GM23338 (cell line): ENCODE results near the gene KDM6A. TPM values are rescaled to one million over a fixed set of nuclear protein-coding genes. Genes with fewer than 3 reads are reported as not detected.

Experiments used
- ATAC-seq: fragments of 200-7000 bp; cut with Tn5 transposase; 3 replicates; pipeline ENCODE4 v1.9.1; 2020
- DNase-seq: peaks from one replicate; pipeline ENCODE4 v3.0.0-alpha.2; 2015; ENCODE audit warnings: low spot score
- H2AFZ ChIP-seq: fragments of 200-600 bp; sonication (generic); 2 replicates; pipeline ENCODE4 v1.8.0; 2016; ENCODE audit warnings: antibody characterized with exemption, mild to moderate bottlenecking, moderate library complexity
- H3F3A ChIP-seq: fragments of 200-600 bp; sonication (generic); replicated peaks from 2 replicates; pipeline ENCODE4 v1.8.0; 2017; ENCODE audit warnings: antibody characterized with exemption, mixed run types, low read depth
- H3K27ac ChIP-seq: fragments of 200-600 bp; sonication (generic); 2 replicates; pipeline ENCODE4 v1.6.1; 2016; ENCODE audit warnings: low read depth
- H3K27me3 ChIP-seq: fragments of 200-600 bp; sonication (generic); 2 replicates; pipeline ENCODE4 v1.8.0; 2016; ENCODE audit warnings: mild to moderate bottlenecking, mixed run types, moderate library complexity; ENCODE audit not compliant: insufficient read depth
- H3K36me3 ChIP-seq: fragments of 200-600 bp; sonication (generic); 2 replicates; pipeline ENCODE4 v1.8.0; 2016; ENCODE audit warnings: mild to moderate bottlenecking; ENCODE audit not compliant: insufficient read depth
- H3K4me1 ChIP-seq: fragments of 200-600 bp; sonication (generic); 2 replicates; pipeline ENCODE4 v1.8.0; 2016; ENCODE audit warnings: mild to moderate bottlenecking, moderate library complexity; ENCODE audit not compliant: insufficient read depth
- H3K4me2 ChIP-seq: fragments of 200-600 bp; sonication (generic); 2 replicates; pipeline ENCODE4 v1.7.1; 2017; ENCODE audit warnings: mixed run types
- H3K4me3 ChIP-seq: fragments of 200-600 bp; sonication (generic); 2 replicates; pipeline ENCODE4 v1.6.1; 2016; ENCODE audit warnings: mixed run types
- H3K79me2 ChIP-seq: fragments of 200-600 bp; sonication (generic); replicated peaks from 2 replicates; pipeline ENCODE4 v1.8.0; 2017; ENCODE audit warnings: mild to moderate bottlenecking; ENCODE audit not compliant: insufficient read depth
- H3K9me2 ChIP-seq: fragments of 200-600 bp; sonication (generic); 2 replicates; pipeline ENCODE4 v1.8.0; 2017; ENCODE audit not compliant: insufficient read depth
- H4K20me1 ChIP-seq: fragments of 200-600 bp; sonication (generic); replicated peaks from 2 replicates; pipeline ENCODE4 v1.8.0; 2017; ENCODE audit warnings: mild to moderate bottlenecking; ENCODE audit not compliant: insufficient read depth
- H3K27ac Mint-ChIP-seq: 2 replicates; pipeline ENCODE4 v1.8.0; 2020; ENCODE audit warnings: inconsistent platforms, mild to moderate bottlenecking, moderate library complexity, mixed read lengths
- H3K27me3 Mint-ChIP-seq: 3 replicates; pipeline ENCODE4 v1.8.0; 2022; ENCODE audit warnings: low read depth, mild to moderate bottlenecking, moderate library complexity, mixed read lengths, inconsistent platforms; ENCODE audit not compliant: insufficient read depth, poor library complexity
- H3K36me3 Mint-ChIP-seq: 3 replicates; pipeline ENCODE4 v1.8.0; 2021; ENCODE audit warnings: low read depth, mild to moderate bottlenecking, inconsistent platforms, moderate library complexity, mixed read lengths
- H3K4me1 Mint-ChIP-seq: 3 replicates; pipeline ENCODE4 v1.8.0; 2020; ENCODE audit warnings: mild to moderate bottlenecking, inconsistent platforms, mixed read lengths
- H3K4me3 Mint-ChIP-seq: 3 replicates; pipeline ENCODE4 v1.8.0; 2021; ENCODE audit warnings: moderate library complexity, mild to moderate bottlenecking, inconsistent platforms, mixed read lengths
- H3K9me3 Mint-ChIP-seq: 3 replicates; pipeline ENCODE4 v1.8.0; 2020; ENCODE audit warnings: moderate library complexity, mild to moderate bottlenecking, inconsistent platforms, mixed read lengths
- CREB1 ChIP-seq: fragments of 250-450 bp; sonication (Bioruptor Pico); IDR thresholded peaks from 2 replicates; pipeline ENCODE4 v1.5.0; 2020; ENCODE audit warnings: low read depth, mild to moderate bottlenecking, moderate library complexity
- EZH2phosphoT487 ChIP-seq: fragments of 200-600 bp; sonication (generic); IDR thresholded peaks from one replicate; pipeline ENCODE4 v1.8.1; 2018; ENCODE audit warnings: antibody characterized with exemption; ENCODE audit not compliant: unreplicated experiment
- JUNB ChIP-seq: IDR thresholded peaks from one replicate; pipeline ENCODE4 v1.6.1; 2016; ENCODE audit warnings: antibody characterized with exemption; ENCODE audit not compliant: unreplicated experiment
- NANOG ChIP-seq: IDR thresholded peaks from 2 replicates; pipeline ENCODE4 v1.6.1; 2016; ENCODE audit warnings: antibody characterized with exemption, borderline replicate concordance
- POLR2AphosphoS5 ChIP-seq: IDR thresholded peaks from 2 replicates; pipeline ENCODE4 v1.6.1; 2016; ENCODE audit warnings: antibody characterized with exemption, low read depth
- STAT1 ChIP-seq: IDR thresholded peaks from one replicate; pipeline ENCODE4 v1.6.1; 2016; ENCODE audit warnings: antibody characterized with exemption; ENCODE audit not compliant: unreplicated experiment
- ZNF114 ChIP-seq: fragments of 250-450 bp; sonication (Bioruptor Pico); IDR thresholded peaks from 2 replicates; pipeline ENCODE4 v1.5.0; 2020; ENCODE audit warnings: mild to moderate bottlenecking, moderate library complexity
- ZNF331 ChIP-seq: fragments of 250-450 bp; sonication (Bioruptor Pico); IDR thresholded peaks from 2 replicates; pipeline ENCODE4 v1.5.0; 2020; ENCODE audit warnings: low read depth, mild to moderate bottlenecking, moderate library complexity
- polyA plus RNA-seq: library from polyadenylated mRNA; unstranded; fragments of >200 nt; fragmentation: Nextera tagmentation; extraction: Ambion mirVana; gene quantifications from 2 replicates; pipeline ENCODE4 v1.2.1, GENCODE V29; 2016
- total RNA-seq: library from RNA; depleted of rRNA; stranded (reverse); fragments of >200 nt; shearing (Covaris generic); gene quantifications from 2 replicates; pipeline ENCODE4 v1.2.3, GENCODE V29; 2014
- TF ChIP-seq, protein P1 (sequence below): IDR thresholded peaks from 2 replicates; pipeline ENCODE4 v1.6.1; 2016; ENCODE audit warnings: antibody characterized with exemption
- TF ChIP-seq, protein P2 (sequence below): fragments of 250-450 bp; sonication (Bioruptor Pico); IDR thresholded peaks from 2 replicates; pipeline ENCODE4 v1.5.0; 2020; ENCODE audit warnings: mild to moderate bottlenecking, moderate library complexity
- TF ChIP-seq, protein P3 (sequence below), 2 experiments: fragments of 200-600 bp in 1 of 2; sonication (generic) in 1 of 2; conservative IDR thresholded peaks; 2 replicates each; pipeline versions ENCODE4 v1.5.1 to v1.6.1; 2016 to 2017; ENCODE audit warnings: antibody characterized with exemption in 2 of 2, low read depth in 2 of 2, mild to moderate bottlenecking in 2 of 2, moderate library complexity in 1 of 2
- TF ChIP-seq, protein P4 (sequence below): IDR thresholded peaks from one replicate; pipeline ENCODE4 v1.6.1; 2018; ENCODE audit warnings: antibody characterized with exemption; ENCODE audit not compliant: unreplicated experiment

KDM6A gene
- total and polyA plus RNA-seq, 2 experiments from 2014 or later, result 22.8 to 102 TPM

DNA sequence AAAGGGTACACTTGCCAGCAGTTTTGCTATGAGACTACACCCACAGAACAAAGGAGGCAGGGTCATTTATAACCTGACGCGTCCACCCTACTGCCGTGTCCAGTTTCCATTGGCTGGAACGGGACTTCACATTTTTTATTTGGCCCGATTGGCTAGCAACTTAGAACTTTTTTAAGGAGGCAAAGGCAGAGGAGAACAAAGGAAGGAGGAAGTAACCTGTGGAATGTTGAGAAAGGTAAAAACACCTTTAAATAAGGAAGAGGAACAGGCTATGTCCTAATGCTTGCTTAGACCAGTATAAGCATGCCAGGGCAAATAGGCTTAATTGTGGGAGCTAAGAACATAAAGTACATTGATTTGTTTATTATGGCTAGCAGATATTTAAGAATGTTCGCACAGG is 18.7 kb downstream of the KDM6A start (continued):
- TF ChIP-seq, protein P1, sequence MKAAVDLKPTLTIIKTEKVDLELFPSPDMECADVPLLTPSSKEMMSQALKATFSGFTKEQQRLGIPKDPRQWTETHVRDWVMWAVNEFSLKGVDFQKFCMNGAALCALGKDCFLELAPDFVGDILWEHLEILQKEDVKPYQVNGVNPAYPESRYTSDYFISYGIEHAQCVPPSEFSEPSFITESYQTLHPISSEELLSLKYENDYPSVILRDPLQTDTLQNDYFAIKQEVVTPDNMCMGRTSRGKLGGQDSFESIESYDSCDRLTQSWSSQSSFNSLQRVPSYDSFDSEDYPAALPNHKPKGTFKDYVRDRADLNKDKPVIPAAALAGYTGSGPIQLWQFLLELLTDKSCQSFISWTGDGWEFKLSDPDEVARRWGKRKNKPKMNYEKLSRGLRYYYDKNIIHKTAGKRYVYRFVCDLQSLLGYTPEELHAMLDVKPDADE, result no peak
- TF ChIP-seq ZNF331 (CRISPR knock-in tag), result no peak

DNA sequence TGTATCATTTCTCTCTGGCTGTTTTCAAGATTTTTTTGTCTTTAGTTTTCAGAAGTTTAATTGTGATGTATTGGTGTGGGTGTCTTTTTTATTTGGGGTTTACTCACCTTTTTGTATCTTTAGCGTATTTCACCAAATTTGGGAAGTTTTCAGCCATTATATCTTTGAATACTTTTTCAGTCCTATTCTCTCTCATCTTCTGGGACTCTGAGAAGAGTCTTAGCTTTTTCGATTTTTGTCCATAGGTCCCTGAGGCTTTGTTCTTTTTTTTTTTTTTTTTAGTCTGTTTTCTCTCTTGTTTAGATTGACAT is 23.8 kb downstream of the KDM6A start:
- Histone ChIP-seq H3K27me3 (no peaks in the 10 kb centered on the region), H3K79me2 (peaks cover 100% of the 10 kb centered on the region), H3K9me2 (no peaks in the 10 kb centered on the region), H3K4me3 (no peak overlapping the region), H3K4me2 (no peak overlapping the region), H4K20me1 (peaks cover 13% of the 10 kb centered on the region; the same call in 1 of the 2 replicates), H3K36me3 (no peaks in the 10 kb centered on the region), H3K4me1 (peaks cover 10% of the 10 kb centered on the region), H3K27ac (no peak overlapping the region), H2AFZ (no peak overlapping the region), H3F3A (no peaks in the 10 kb centered on the region)
- H3K4me3 Mint-ChIP-seq, result no peak overlapping the region
- peaks cover 10% of the 10 kb centered on the region; the same call in 2 of the 3 replicates for H3K36me3 Mint-ChIP-seq
- peaks cover 16% of the 10 kb centered on the region for H3K4me1 Mint-ChIP-seq
- no peaks in the 10 kb centered on the region for H3K27me3 Mint-ChIP-seq
- ATAC-seq (no peak), DNase-seq (no peak)
- no peaks in the 10 kb centered on the region; the same call in 2 of the 3 replicates for H3K9me3 Mint-ChIP-seq
- no peak overlapping the region for H3K27ac Mint-ChIP-seq
- TF ChIP-seq, protein P1, result no peak
- TF ChIP-seq, protein P2, sequence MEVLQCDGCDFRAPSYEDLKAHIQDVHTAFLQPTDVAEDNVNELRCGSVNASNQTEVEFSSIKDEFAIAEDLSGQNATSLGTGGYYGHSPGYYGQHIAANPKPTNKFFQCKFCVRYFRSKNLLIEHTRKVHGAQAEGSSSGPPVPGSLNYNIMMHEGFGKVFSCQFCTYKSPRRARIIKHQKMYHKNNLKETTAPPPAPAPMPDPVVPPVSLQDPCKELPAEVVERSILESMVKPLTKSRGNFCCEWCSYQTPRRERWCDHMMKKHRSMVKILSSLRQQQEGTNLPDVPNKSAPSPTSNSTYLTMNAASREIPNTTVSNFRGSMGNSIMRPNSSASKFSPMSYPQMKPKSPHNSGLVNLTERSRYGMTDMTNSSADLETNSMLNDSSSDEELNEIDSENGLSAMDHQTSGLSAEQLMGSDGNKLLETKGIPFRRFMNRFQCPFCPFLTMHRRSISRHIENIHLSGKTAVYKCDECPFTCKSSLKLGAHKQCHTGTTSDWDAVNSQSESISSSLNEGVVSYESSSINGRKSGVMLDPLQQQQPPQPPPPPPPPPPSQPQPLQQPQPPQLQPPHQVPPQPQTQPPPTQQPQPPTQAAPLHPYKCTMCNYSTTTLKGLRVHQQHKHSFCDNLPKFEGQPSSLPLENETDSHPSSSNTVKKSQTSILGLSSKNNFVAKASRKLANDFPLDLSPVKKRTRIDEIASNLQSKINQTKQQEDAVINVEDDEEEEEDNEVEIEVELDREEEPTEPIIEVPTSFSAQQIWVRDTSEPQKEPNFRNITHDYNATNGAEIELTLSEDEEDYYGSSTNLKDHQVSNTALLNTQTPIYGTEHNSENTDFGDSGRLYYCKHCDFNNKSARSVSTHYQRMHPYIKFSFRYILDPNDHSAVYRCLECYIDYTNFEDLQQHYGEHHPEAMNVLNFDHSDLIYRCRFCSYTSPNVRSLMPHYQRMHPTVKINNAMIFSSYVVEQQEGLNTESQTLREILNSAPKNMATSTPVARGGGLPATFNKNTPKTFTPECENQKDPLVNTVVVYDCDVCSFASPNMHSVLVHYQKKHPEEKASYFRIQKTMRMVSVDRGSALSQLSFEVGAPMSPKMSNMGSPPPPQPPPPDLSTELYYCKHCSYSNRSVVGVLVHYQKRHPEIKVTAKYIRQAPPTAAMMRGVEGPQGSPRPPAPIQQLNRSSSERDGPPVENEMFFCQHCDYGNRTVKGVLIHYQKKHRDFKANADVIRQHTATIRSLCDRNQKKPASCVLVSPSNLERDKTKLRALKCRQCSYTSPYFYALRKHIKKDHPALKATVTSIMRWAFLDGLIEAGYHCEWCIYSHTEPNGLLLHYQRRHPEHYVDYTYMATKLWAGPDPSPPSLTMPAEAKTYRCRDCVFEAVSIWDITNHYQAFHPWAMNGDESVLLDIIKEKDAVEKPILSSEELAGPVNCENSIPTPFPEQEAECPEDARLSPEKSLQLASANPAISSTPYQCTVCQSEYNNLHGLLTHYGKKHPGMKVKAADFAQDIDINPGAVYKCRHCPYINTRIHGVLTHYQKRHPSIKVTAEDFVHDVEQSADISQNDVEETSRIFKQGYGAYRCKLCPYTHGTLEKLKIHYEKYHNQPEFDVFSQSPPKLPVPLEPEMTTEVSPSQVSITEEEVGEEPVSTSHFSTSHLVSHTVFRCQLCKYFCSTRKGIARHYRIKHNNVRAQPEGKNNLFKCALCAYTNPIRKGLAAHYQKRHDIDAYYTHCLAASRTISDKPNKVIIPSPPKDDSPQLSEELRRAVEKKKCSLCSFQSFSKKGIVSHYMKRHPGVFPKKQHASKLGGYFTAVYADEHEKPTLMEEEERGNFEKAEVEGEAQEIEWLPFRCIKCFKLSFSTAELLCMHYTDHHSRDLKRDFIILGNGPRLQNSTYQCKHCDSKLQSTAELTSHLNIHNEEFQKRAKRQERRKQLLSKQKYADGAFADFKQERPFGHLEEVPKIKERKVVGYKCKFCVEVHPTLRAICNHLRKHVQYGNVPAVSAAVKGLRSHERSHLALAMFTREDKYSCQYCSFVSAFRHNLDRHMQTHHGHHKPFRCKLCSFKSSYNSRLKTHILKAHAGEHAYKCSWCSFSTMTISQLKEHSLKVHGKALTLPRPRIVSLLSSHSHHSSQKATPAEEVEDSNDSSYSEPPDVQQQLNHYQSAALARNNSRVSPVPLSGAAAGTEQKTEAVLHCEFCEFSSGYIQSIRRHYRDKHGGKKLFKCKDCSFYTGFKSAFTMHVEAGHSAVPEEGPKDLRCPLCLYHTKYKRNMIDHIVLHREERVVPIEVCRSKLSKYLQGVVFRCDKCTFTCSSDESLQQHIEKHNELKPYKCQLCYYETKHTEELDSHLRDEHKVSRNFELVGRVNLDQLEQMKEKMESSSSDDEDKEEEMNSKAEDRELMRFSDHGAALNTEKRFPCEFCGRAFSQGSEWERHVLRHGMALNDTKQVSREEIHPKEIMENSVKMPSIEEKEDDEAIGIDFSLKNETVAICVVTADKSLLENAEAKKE (CRISPR knock-in tag), result no peak
- no peak for TF ChIP-seq POLR2AphosphoS5
- no peak for TF ChIP-seq ZNF331 (CRISPR knock-in tag)
- TF ChIP-seq ZNF114, result no peak
- TF ChIP-seq, protein P3, sequence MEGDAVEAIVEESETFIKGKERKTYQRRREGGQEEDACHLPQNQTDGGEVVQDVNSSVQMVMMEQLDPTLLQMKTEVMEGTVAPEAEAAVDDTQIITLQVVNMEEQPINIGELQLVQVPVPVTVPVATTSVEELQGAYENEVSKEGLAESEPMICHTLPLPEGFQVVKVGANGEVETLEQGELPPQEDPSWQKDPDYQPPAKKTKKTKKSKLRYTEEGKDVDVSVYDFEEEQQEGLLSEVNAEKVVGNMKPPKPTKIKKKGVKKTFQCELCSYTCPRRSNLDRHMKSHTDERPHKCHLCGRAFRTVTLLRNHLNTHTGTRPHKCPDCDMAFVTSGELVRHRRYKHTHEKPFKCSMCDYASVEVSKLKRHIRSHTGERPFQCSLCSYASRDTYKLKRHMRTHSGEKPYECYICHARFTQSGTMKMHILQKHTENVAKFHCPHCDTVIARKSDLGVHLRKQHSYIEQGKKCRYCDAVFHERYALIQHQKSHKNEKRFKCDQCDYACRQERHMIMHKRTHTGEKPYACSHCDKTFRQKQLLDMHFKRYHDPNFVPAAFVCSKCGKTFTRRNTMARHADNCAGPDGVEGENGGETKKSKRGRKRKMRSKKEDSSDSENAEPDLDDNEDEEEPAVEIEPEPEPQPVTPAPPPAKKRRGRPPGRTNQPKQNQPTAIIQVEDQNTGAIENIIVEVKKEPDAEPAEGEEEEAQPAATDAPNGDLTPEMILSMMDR (conservative IDR thresholded peaks at IDR 0.05; ENCODE audit: low read depth in 2 of 2), result no peak
- TF ChIP-seq EZH2phosphoT487, result no peak
- no peak for TF ChIP-seq JUNB
- TF ChIP-seq STAT1, result no peak
- no peak for TF ChIP-seq NANOG
- TF ChIP-seq, protein P4, sequence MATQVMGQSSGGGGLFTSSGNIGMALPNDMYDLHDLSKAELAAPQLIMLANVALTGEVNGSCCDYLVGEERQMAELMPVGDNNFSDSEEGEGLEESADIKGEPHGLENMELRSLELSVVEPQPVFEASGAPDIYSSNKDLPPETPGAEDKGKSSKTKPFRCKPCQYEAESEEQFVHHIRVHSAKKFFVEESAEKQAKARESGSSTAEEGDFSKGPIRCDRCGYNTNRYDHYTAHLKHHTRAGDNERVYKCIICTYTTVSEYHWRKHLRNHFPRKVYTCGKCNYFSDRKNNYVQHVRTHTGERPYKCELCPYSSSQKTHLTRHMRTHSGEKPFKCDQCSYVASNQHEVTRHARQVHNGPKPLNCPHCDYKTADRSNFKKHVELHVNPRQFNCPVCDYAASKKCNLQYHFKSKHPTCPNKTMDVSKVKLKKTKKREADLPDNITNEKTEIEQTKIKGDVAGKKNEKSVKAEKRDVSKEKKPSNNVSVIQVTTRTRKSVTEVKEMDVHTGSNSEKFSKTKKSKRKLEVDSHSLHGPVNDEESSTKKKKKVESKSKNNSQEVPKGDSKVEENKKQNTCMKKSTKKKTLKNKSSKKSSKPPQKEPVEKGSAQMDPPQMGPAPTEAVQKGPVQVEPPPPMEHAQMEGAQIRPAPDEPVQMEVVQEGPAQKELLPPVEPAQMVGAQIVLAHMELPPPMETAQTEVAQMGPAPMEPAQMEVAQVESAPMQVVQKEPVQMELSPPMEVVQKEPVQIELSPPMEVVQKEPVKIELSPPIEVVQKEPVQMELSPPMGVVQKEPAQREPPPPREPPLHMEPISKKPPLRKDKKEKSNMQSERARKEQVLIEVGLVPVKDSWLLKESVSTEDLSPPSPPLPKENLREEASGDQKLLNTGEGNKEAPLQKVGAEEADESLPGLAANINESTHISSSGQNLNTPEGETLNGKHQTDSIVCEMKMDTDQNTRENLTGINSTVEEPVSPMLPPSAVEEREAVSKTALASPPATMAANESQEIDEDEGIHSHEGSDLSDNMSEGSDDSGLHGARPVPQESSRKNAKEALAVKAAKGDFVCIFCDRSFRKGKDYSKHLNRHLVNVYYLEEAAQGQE, result no peak
- no peak for TF ChIP-seq CREB1
